HepG2 (cell line): ENCODE results near the gene FASTKD1. TPM values are rescaled to one million over a fixed set of nuclear protein-coding genes. Genes with fewer than 3 reads are reported as not detected.
A peak's percentile ranks its signal among the peaks of the same experiment; 100 is the strongest.

Source experiments
- ATAC-seq: fragments of 200-7000 bp; cut with Tn5 transposase; 3 replicates; pipeline ENCODE4 v1.9.1; 2020; ENCODE audit warnings: mild to moderate bottlenecking, moderate library complexity
- BruUV-seq: library from RNA; stranded (reverse); fragments of 400-500 nt; replicated peaks from 2 replicates; lab custom pipeline; 2021; lab: Mats Ljungman, UMichigan
- CTCF ChIA-PET: fragments of 300-600 bp; formaldehyde crosslinking; extraction: SDS; loops from one replicate; lab custom pipeline; 2021; ENCODE audit warnings: low total read pairs, inconsistent platforms, low intra/inter-chr PET ratio; lab: Yijun Ruan, JAX
- POLR2A ChIA-PET: fragments of 350-600 bp; sonication (Branson Sonifier 250); formaldehyde crosslinking; loops from one replicate; lab custom pipeline; 2020; ENCODE audit warnings: antibody characterized with exemption, inconsistent platforms; lab: Yijun Ruan, JAX
- DNase-seq: peaks from one replicate; pipeline ENCODE4 v3.0.0-alpha.2; 2015; ENCODE audit warnings: low spot score
- FAIRE-seq: peaks from 3 replicates; lab custom pipeline; 2011; peaks lifted over from hg19 to GRCh38; lab: Jason Lieb, UNC
- H2AFZ ChIP-seq: one replicate; pipeline ENCODE4 v1.6.1; 2011; ENCODE audit warnings: low read length, inconsistent platforms
- H3K27ac ChIP-seq: fragments of 300-600 bp; 3 replicates; pipeline ENCODE4 v1.8.0; 2011; ENCODE audit warnings: mixed run types, mild to moderate bottlenecking, mixed read lengths, low read length, inconsistent platforms; ENCODE audit not compliant: insufficient read depth; ENCODE audit errors: extremely low read length
- H3K27me3 ChIP-seq, 2 experiments: fragments of 200-600 bp in 1 of 2; 2 replicates in 1 of 2; 3 replicates in 1 of 2; pipeline versions ENCODE4 v1.6.0 to v1.8.0; 2011; ENCODE audit warnings: low read length in 2 of 2, mild to moderate bottlenecking in 2 of 2, moderate library complexity in 2 of 2, inconsistent platforms in 1 of 2; ENCODE audit not compliant: insufficient read depth in 2 of 2, control insufficient read depth in 1 of 2
- H3K36me3 ChIP-seq, 2 experiments: fragments of 200-600 bp in 1 of 2; replicated peaks in 1 of 2; 2 replicates in 1 of 2; 3 replicates in 1 of 2; pipeline versions ENCODE4 v1.5.1 to v1.8.0; 2011; ENCODE audit warnings: low read length in 2 of 2, inconsistent platforms in 1 of 2; ENCODE audit not compliant: insufficient read depth in 2 of 2, control insufficient read depth in 1 of 2
- H3K4me1 ChIP-seq: 2 replicates; pipeline ENCODE4 v1.5.1; 2012; ENCODE audit warnings: low read length, inconsistent platforms; ENCODE audit not compliant: insufficient read depth
- H3K4me2 ChIP-seq: 2 replicates; pipeline ENCODE4 v1.6.0; 2011; ENCODE audit warnings: low read depth, low read length, inconsistent platforms
- H3K4me3 ChIP-seq, 3 experiments: fragments of 200-600 bp in 1 of 3; sonication (generic), shearing (Covaris generic) in 1 of 3; replicated peaks in 1 of 3; 2 replicates each; pipeline ENCODE4 v1.5.1; 2011 to 2016; ENCODE audit warnings: low read length in 3 of 3, inconsistent platforms in 2 of 3, low read depth in 2 of 3, mild to moderate bottlenecking in 2 of 3, control low read depth in 1 of 3, mixed read lengths in 1 of 3; ENCODE audit not compliant: insufficient read depth in 1 of 3
- H3K79me2 ChIP-seq: one replicate; pipeline ENCODE4 v1.6.1; 2011; ENCODE audit warnings: low read length, inconsistent platforms; ENCODE audit not compliant: insufficient read depth
- H3K9ac ChIP-seq: 2 replicates; pipeline ENCODE4 v1.6.0; 2011; ENCODE audit warnings: mild to moderate bottlenecking, low read depth, low read length, inconsistent platforms; ENCODE audit not compliant: insufficient read depth
- H3K9me3 ChIP-seq: 2 replicates; pipeline ENCODE4 v1.5.1; 2012; ENCODE audit warnings: mild to moderate bottlenecking, low read length
- H4K20me1 ChIP-seq: 2 replicates; pipeline ENCODE4 v1.6.0; 2011; ENCODE audit warnings: inconsistent platforms, mild to moderate bottlenecking, low read length, moderate library complexity; ENCODE audit not compliant: insufficient read depth
- ATF4 ChIP-seq, 2 experiments: fragments of 450-650 bp in 1 of 2; sonication (generic) in 1 of 2; formaldehyde crosslinking; IDR thresholded peaks; 2 replicates each; pipeline versions ENCODE4 v1.5.0 to v1.8.0; 2020 to 2022; ENCODE audit warnings: mild to moderate bottlenecking in 1 of 2, missing genetic modification reagents in 1 of 2
- DMAP1 ChIP-seq: IDR thresholded peaks from 2 replicates; pipeline ENCODE4 v1.6.1; 2016
- IKZF4 ChIP-seq: sonication (generic); formaldehyde crosslinking; IDR thresholded peaks from 2 replicates; pipeline ENCODE4 v1.5.1; 2020; ENCODE audit warnings: borderline replicate concordance, mild to moderate bottlenecking, low read depth, missing genetic modification reagents; ENCODE audit errors: not compliant biosample characterization
- MAZ ChIP-seq, 2 experiments: sonication (generic) in 1 of 2; formaldehyde crosslinking in 1 of 2; IDR thresholded peaks; 2 replicates each; pipeline versions ENCODE4 v1.5.0 to v1.6.1; 2012 to 2020; ENCODE audit warnings: low read depth in 2 of 2, mild to moderate bottlenecking in 2 of 2, borderline replicate concordance in 1 of 2, improper control_type of control experiment in 1 of 2, low read length in 1 of 2, missing genetic modification reagents in 1 of 2, moderate library complexity in 1 of 2
- NBN ChIP-seq: fragments of 450-650 bp; conservative IDR thresholded peaks from 2 replicates; pipeline ENCODE4 v1.6.1; 2017
- REXO4 ChIP-seq: sonication (generic); formaldehyde crosslinking; IDR thresholded peaks from 2 replicates; pipeline ENCODE4 v1.8.0; 2022; ENCODE audit warnings: missing genetic modification reagents, mild to moderate bottlenecking, borderline replicate concordance
- RFX1 ChIP-seq: fragments of 450-650 bp; IDR thresholded peaks from 2 replicates; pipeline ENCODE4 v1.6.1; 2017
- SIX1 ChIP-seq: sonication (generic); formaldehyde crosslinking; IDR thresholded peaks from 2 replicates; pipeline ENCODE4 v1.4.0; 2020; ENCODE audit warnings: missing genetic modification reagents, borderline replicate concordance
- TRIM24 ChIP-seq: sonication (generic); formaldehyde crosslinking; IDR thresholded peaks from 2 replicates; pipeline ENCODE4 v1.8.0; 2022; ENCODE audit warnings: mild to moderate bottlenecking, missing genetic modification reagents
- ZKSCAN5 ChIP-seq: sonication (generic); formaldehyde crosslinking; IDR thresholded peaks from 2 replicates; pipeline ENCODE4 v1.5.1; 2020; ENCODE audit warnings: mild to moderate bottlenecking, missing genetic modification reagents
- ZNF280B ChIP-seq: sonication (generic); formaldehyde crosslinking; IDR thresholded peaks from 2 replicates; pipeline ENCODE4 v1.5.0; 2020; ENCODE audit warnings: missing genetic modification reagents, mild to moderate bottlenecking, borderline replicate concordance
- ZNF335 ChIP-seq: sonication (generic); formaldehyde crosslinking; IDR thresholded peaks from 2 replicates; pipeline ENCODE4 v1.4.0; 2020; ENCODE audit warnings: missing genetic modification reagents
- ZNF432 ChIP-seq: sonication (generic); formaldehyde crosslinking; IDR thresholded peaks from 2 replicates; pipeline ENCODE4 v1.5.0; 2020; ENCODE audit warnings: missing genetic modification reagents, mild to moderate bottlenecking, borderline replicate concordance
- ZNF577 ChIP-seq: sonication (generic); formaldehyde crosslinking; IDR thresholded peaks from 2 replicates; pipeline ENCODE4 v1.4.0; 2020; ENCODE audit warnings: mild to moderate bottlenecking, low read depth, missing genetic modification reagents, borderline replicate concordance
- ZNF724P ChIP-seq: sonication (generic); formaldehyde crosslinking; IDR thresholded peaks from 2 replicates; pipeline ENCODE4 v1.8.0; 2022; ENCODE audit warnings: missing genetic modification reagents, borderline replicate concordance
- WGBS: methylation state at CpG from one replicate; pipeline ENCODE4 v1.1.6; 2017; ENCODE audit warnings: low lambda C conversion rate; 5-methylcytosine and 5-hydroxymethylcytosine counted together
- in situ Hi-C: cut with HindIII; loops from 2 replicates; pipeline ENCODE4 v1.10.0; 2017; ENCODE audit warnings: low pct_unique_long_range_greater_than_20kb; ENCODE audit not compliant: extremely low pct_ligation_motif_present
- intact Hi-C: fragments of 100-400 bp; cut with micrococcal nuclease; formaldehyde crosslinking; loops from one replicate; pipeline ENCODE4 v1.10.0; 2022; ENCODE audit not compliant: unreplicated experiment
- polyA plus RNA-seq, 8 experiments: library from polyadenylated mRNA; depleted of rRNA in 3 of 8; stranded (reverse) in 7 of 8; unstranded in 1 of 8; fragments of >200 nt; fragmentation: Illumina TruSeq in 4 of 8; extraction: Trizol in 4 of 8; gene quantifications; 2 replicates each; pipeline versions ENCODE4 v1.2.1 to v1.2.3, GENCODE V29; 2011 to 2016; ENCODE audit warnings: low read depth in 4 of 8, missing spikeins in 1 of 8, mixed read lengths in 1 of 8; ENCODE audit not compliant: insufficient read depth in 1 of 8
- total RNA-seq, 5 experiments: library from RNA; depleted of rRNA; stranded (reverse); fragments of >200 nt; fragmentation: Illumina TruSeq; extraction: Trizol; gene quantifications; 2 replicates each; pipeline ENCODE4 v1.2.3, GENCODE V29; 2016; ENCODE audit warnings: low read depth in 1 of 5
- TF ChIP-seq, protein P1 (sequence below): sonication (generic); formaldehyde crosslinking; IDR thresholded peaks from 2 replicates; pipeline ENCODE4 v1.4.0; 2020; ENCODE audit warnings: mild to moderate bottlenecking, low read depth, missing genetic modification reagents
- TF ChIP-seq, protein P2 (sequence below): sonication (generic); formaldehyde crosslinking; IDR thresholded peaks from 2 replicates; pipeline ENCODE4 v1.5.0; 2020; ENCODE audit warnings: missing genetic modification reagents

The FASTKD1 gene
- total and polyA plus RNA-seq, 2 of the 13 experiments (the other 11 are each of a cell fraction or from before 2014, with no cell fraction given) = 35.0 to 38.0 TPM

DNA sequence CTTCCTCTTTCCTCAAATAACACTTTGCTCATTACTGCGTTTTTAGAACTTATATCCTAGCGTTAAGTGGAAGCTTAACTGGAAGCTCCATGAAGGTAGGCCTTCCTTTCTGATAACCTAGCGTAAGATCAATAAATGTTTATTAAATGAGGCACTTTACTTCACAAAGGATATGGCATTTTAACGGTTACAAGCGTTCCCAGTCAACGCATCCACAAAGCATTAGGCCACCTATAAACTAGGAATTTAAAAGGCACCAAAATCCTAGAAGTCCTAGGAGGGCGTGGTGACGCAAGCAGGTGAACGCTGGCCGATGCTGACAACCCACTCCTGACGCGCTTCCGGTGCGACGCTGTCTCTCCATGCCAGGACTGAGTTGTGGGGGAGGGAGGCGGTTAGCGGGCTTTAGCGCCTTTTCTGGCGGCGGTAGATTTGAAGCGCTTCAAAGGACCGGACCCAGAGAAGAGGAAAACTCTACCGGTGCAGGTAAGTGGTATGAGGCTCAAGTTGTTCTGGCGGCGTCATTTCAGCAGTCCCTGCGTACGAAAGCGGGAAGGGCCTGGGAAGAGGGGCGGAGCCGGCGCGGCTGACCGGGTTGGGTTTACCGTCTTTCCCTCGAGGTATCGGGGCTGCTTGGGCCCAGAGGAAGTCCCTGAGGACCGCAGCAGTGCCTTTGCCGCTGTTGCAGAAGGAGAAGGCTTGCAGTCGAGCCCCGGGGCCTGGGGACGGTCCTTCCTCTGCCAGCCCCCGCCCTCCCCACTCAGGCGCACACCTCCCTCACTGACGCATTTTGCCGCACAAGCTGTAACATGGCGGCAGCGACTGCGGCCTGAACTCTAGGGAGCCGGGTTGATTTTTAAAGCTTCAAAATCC, 10.6 kb upstream of the FASTKD1 start, which contains the start of gene PPIG:
PPIG (plus strand) TSS at position 347 of the 873 bp plus-strand sequence. CDS start 19,691 bp downstream, outside the sequence.
- 4% methylated on average over 36 of the region's 49 CpGs for WGBS
- BruUV-seq = TSS peak; percentile 89
- peaks cover 0 to 7% of the 10 kb centered on the region in 2 experiments; a peak in 2 of 5 replicates for H3K27me3 ChIP-seq
- ChIA-PET POLR2A (interaction anchor here (0.9 to 2.4 kb wide), 5 partner anchors 11 to 110 kb away, joined by 3 to 21 read pairs (median 7); partner anchors contain the start of genes BBS5, CFAP210, FASTKD1 and PHOSPHO2), CTCF (no interaction called here)
- peak within 1 kb of the TSS; percentile 75 for H3K4me2 ChIP-seq
- H3K9ac ChIP-seq = peak within 1 kb of the TSS; percentile 98
- H2AFZ ChIP-seq = peak within 1 kb of the TSS; percentile 98
- no peaks in the 10 kb centered on the region for H3K9me3 ChIP-seq
- intact Hi-C loops = loop anchor here (1.0 kb wide), 1 partner anchor 11 kb away; the partner anchor contains the start of gene FASTKD1
- H3K79me2 ChIP-seq = peaks cover 50% of the 10 kb centered on the region
- in situ Hi-C loops = no loop called here
- FAIRE-seq = peak; percentile 83
- H3K27ac ChIP-seq = peak within 1 kb of the TSS; percentile 96
- H4K20me1 ChIP-seq = peaks cover 28% of the 10 kb centered on the region
- H3K36me3 ChIP-seq = no peaks in the 10 kb centered on the region
- ATAC-seq = peak; percentile 91
- H3K4me3 ChIP-seq = peak within 1 kb of the TSS; percentile 80 to 99 (median 96)
- H3K4me1 ChIP-seq = peaks cover 35% of the 10 kb centered on the region
- DNase-seq = peak; percentile 91
- peak; percentile 56; the same call in 1 of the 2 replicates for TF ChIP-seq ZNF724P (CRISPR knock-in tag)
- peak; percentile 72; the same call in 1 of the 2 replicates for TF ChIP-seq ZNF577 (CRISPR knock-in tag)
- TF ChIP-seq RFX1 = no peak
- TF ChIP-seq ATF4 (CRISPR knock-in tag; IDR thresholded peaks at IDR 0.05) = peak in 1 of 2 experiments; percentile 89; a peak in 2 of 4 replicates
- TF ChIP-seq, protein P1, sequence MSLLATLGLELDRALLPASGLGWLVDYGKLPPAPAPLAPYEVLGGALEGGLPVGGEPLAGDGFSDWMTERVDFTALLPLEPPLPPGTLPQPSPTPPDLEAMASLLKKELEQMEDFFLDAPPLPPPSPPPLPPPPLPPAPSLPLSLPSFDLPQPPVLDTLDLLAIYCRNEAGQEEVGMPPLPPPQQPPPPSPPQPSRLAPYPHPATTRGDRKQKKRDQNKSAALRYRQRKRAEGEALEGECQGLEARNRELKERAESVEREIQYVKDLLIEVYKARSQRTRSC (CRISPR knock-in tag) = no peak; the same call in 1 of the 2 replicates
- TF ChIP-seq SIX1 (CRISPR knock-in tag) = no peak
- peak; percentile 24; the same call in 1 of the 2 replicates for TF ChIP-seq MAZ (IDR thresholded peaks at IDR 0.05; ENCODE audit: borderline replicate concordance, low read depth, low read length)
- peak; percentile 66 for TF ChIP-seq MAZ (CRISPR knock-in tag; IDR thresholded peaks at IDR 0.05; ENCODE audit: low read depth)
- TF ChIP-seq IKZF4 = peak; percentile 36
- TF ChIP-seq, protein P2, sequence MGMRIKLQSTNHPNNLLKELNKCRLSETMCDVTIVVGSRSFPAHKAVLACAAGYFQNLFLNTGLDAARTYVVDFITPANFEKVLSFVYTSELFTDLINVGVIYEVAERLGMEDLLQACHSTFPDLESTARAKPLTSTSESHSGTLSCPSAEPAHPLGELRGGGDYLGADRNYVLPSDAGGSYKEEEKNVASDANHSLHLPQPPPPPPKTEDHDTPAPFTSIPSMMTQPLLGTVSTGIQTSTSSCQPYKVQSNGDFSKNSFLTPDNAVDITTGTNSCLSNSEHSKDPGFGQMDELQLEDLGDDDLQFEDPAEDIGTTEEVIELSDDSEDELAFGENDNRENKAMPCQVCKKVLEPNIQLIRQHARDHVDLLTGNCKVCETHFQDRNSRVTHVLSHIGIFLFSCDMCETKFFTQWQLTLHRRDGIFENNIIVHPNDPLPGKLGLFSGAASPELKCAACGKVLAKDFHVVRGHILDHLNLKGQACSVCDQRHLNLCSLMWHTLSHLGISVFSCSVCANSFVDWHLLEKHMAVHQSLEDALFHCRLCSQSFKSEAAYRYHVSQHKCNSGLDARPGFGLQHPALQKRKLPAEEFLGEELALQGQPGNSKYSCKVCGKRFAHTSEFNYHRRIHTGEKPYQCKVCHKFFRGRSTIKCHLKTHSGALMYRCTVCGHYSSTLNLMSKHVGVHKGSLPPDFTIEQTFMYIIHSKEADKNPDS (CRISPR knock-in tag) = 0 out of 2 replicates have a peak, but pooled peaks have one; percentile 48
- TF ChIP-seq TRIM24 (CRISPR knock-in tag) = no peak
- TF ChIP-seq ZNF280B (CRISPR knock-in tag) = peak; percentile 77
- no peak for TF ChIP-seq NBN
- TF ChIP-seq ZNF335 (CRISPR knock-in tag) = peak; percentile 76; the same call in 1 of the 2 replicates
- no peak for TF ChIP-seq REXO4
- peak; percentile 90 for TF ChIP-seq DMAP1 (CRISPR knock-in tag)
- TF ChIP-seq ZNF432 (CRISPR knock-in tag) = no peak
- no peak for TF ChIP-seq ZKSCAN5 (CRISPR knock-in tag)
